Activated CD4-positive, alpha-beta memory T cell treated with anti-CD3 and anti-CD28 coated beads, Interleukin-2, amount 10 ng/mL, durations not matched to agents 7 days and 5 days (primary cell): ENCODE measurements around the gene SETBP1. TPM values are rescaled to one million over a fixed set of nuclear protein-coding genes. Genes with fewer than 3 reads are reported as not detected.

ENCODE experiments used
- CTCF ChIA-PET: fragments of 350-600 bp; sonication (Branson Sonifier 250); formaldehyde crosslinking; loops from one replicate; lab custom pipeline; 2021; ENCODE audit warnings: antibody characterized with exemption, inconsistent platforms; lab: Charles Lee
- POLR2A ChIA-PET: fragments of 350-600 bp; sonication (Branson Sonifier 250); formaldehyde crosslinking; loops from one replicate; lab custom pipeline; 2021; ENCODE audit warnings: antibody characterized with exemption; lab: Charles Lee
- DNase-seq: peaks from one replicate; pipeline ENCODE4 v3.0.0-alpha.2; 2020
- H3K27ac Mint-ChIP-seq: one replicate; pipeline ENCODE4 v1.8.0; 2021; ENCODE audit warnings: mild to moderate bottlenecking, mixed read lengths
- H3K27me3 Mint-ChIP-seq: one replicate; pipeline ENCODE4 v1.8.0; 2021; ENCODE audit warnings: mixed read lengths
- H3K36me3 Mint-ChIP-seq: one replicate; pipeline ENCODE4 v1.8.0; 2021; ENCODE audit warnings: low read depth, mixed read lengths
- H3K4me1 Mint-ChIP-seq: one replicate; pipeline ENCODE4 v1.8.0; 2021; ENCODE audit warnings: mixed read lengths
- H3K4me3 Mint-ChIP-seq: one replicate; pipeline ENCODE4 v1.8.0; 2021; ENCODE audit warnings: mild to moderate bottlenecking, mixed read lengths
- H3K9me3 Mint-ChIP-seq: one replicate; pipeline ENCODE4 v1.8.0; 2021; ENCODE audit warnings: mixed read lengths
- total RNA-seq, 2 experiments: library from RNA; stranded (reverse); gene quantifications; one replicate each; pipeline ENCODE4 v1.2.3, GENCODE V29; 2021

The SETBP1 gene
- total RNA-seq, 2 experiments from 2014 or later: 15.8 to 18.2 TPM

- Mint-ChIP-seq H3K9me3 (no peaks in the 10 kb centered on the region), H3K4me1 (no peaks in the 10 kb centered on the region), H3K27ac (no peak overlapping the region), H3K27me3 (peaks cover 14% of the 10 kb centered on the region), H3K36me3 (no peaks in the 10 kb centered on the region), H3K4me3 (no peak overlapping the region)
- no peak for DNase-seq
- ChIA-PET POLR2A (no interaction called here), CTCF (no interaction called here)
Measured at GRCh38 chr18:45111502-45111848, 430.8 kb downstream of the SETBP1 start.

DNA sequence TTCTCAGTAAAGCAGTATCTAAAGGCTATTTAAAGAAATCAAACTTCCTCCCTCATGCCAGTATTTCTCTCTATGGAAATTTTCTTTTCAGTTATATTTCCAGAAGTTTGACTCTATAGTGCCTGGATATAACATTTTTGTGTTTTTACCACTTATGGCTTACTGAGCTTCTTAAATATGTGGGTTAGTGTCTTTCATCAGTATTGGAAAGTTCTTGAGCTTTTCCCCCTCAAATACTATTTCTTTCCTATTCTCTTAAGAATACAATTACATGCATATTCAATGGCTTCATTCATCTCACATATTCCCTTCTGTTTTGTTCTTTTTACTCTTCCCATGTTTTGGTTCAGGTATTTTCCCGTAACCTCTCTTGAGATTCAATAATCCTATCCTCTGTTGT, 432.0 kb downstream of the SETBP1 start:
- no peaks in the 10 kb centered on the region for H3K36me3 Mint-ChIP-seq
- peaks cover 16% of the 10 kb centered on the region for H3K27me3 Mint-ChIP-seq
- H3K9me3 Mint-ChIP-seq: no peaks in the 10 kb centered on the region
- no peak for DNase-seq
- H3K27ac Mint-ChIP-seq: no peak overlapping the region
- no peaks in the 10 kb centered on the region for H3K4me1 Mint-ChIP-seq
- ChIA-PET POLR2A (no interaction called here), CTCF (no interaction called here)
- no peak overlapping the region for H3K4me3 Mint-ChIP-seq

DNA sequence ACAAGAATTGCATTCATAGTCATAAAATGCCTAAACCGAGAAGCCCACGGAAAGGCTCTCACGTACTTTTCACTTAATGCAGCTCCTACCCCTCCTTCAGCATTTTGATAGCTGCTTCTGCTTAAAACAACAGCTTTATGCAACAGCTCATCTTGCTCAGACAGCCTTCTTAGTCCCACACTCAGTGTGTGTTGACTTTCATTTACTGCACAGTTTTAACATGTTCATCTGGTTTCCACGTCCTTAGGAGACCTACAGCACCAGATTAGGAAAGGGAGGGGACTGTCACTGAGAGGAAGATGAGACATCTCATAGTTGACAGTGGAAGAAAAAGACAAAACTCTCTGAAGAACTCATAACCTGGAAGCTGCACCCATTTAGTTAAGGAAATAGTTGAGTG, 435.4 kb downstream of the SETBP1 start:
- CTCF ChIA-PET: no interaction called here
- POLR2A ChIA-PET: no interaction called here
- no peak overlapping the region for H3K27ac Mint-ChIP-seq
- H3K36me3 Mint-ChIP-seq: no peaks in the 10 kb centered on the region
- DNase-seq: no peak
- H3K4me3 Mint-ChIP-seq: no peak overlapping the region
- peaks cover 19% of the 10 kb centered on the region for H3K27me3 Mint-ChIP-seq
- no peaks in the 10 kb centered on the region for H3K4me1 Mint-ChIP-seq
- no peaks in the 10 kb centered on the region for H3K9me3 Mint-ChIP-seq
